Ramos (cell line): Measurements from ENCODE around the gene CAPS.

ENCODE experiments used
- in situ Hi-C: fragments of 300-500 bp; cut with MboI; formaldehyde crosslinking; loops from one replicate; pipeline ENCODE4 v1.14.3; 2022; ENCODE audit warnings: low sequenced_read_pairs; ENCODE audit not compliant: unreplicated experiment

The CAPS gene

GRCh38 chr19:5932146-5932545 lies 18.1 kb downstream of the CAPS start:
- in situ Hi-C loops, result no loop called here

GRCh38 chr19:5932609-5933262 lies 18.7 kb downstream of the CAPS start:
- in situ Hi-C loops, result no loop called here

DNA sequence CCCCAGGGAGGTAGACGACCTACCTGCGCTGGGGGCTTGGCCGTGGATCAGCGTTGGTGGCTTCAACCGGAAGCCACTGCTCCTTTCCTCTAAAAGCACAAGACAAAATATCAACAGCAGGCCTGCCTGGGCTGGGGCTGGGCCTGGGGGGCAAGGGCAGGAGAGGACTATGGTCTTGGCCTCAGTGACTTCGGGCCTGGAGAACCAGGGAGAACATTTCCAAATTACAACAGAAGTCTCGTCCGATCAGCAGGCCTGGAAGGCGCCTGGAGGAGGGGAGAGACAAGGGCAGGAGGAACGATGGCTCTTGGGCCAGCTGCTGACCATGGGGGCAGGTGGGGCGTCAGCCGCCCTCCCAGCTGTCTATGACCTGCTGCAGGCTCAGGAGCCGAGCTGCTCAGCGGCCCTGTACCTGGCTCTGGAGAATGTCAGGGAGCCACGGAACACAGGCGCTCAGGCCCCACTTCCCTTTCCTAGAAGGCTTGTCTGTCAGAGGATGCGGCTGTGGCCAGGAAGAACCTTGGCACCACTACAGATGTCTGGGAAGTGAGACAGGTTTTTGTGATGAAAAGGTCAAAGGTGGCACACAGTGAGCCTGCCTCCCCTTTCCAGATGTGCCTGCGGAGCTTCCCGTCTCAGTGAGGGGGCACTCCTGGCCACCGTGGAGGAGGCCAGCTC lies 19.5 kb downstream of the CAPS start:
- in situ Hi-C loops, result no loop called here

GRCh38 chr19:5934069-5934401 lies 20.0 kb downstream of the CAPS start:
- in situ Hi-C loops, result no loop called here

GRCh38 chr19:5934774-5935472 lies 20.9 kb downstream of the CAPS start:
- in situ Hi-C loops, result no loop called here

- in situ Hi-C loops, result no loop called here
Observed at GRCh38 chr19:5935473-5936291, 21.6 kb downstream of the CAPS start.

GRCh38 chr19:5936292-5936592 lies 22.2 kb downstream of the CAPS start:
- in situ Hi-C loops, result no loop called here

DNA sequence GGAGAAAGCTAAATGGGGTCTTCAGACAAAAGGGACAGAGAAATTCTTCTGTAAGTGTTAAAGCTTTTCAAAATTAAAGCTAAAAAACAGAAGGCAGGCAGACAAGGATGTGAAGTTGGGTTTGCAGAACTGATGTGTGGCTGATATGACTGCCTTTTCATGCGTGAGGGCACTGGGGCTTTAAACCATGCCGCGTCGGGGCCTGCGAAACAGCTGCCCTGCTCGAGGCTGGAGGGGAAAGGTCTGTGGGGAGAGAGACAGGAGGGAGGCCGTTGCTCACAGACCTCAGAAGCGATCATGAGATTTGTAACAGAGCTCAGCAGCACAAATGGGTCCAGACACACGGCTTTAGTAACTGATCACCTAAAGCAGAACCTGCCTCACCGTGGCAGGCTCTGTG lies 23.5 kb downstream of the CAPS start:
- in situ Hi-C loops, result no loop called here

- in situ Hi-C loops, result no loop called here
Observed at GRCh38 chr19:5940260-5941208, 26.5 kb downstream of the CAPS start.

DNA sequence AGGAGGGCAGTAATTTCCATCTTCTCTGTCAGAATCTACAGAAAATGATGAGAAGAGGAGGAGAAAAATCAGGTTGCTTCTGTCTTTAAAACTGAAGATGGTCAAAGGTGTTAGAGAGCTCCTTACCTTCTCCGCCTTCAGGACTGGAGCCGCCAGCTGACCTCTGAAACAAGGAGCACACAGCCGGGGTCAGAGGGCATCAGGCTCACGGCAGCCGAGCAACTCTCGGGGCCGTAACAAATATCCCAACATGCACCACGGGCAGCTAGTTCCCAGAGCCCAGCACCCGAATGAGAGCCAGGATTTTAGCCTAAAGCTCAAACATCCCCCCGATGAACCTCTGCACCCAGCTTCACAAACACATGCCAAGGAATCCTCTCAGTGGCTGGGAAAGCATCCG lies 27.6 kb downstream of the CAPS start:
- in situ Hi-C loops, result no loop called here

GRCh38 chr19:5943045-5943444 lies 29.0 kb downstream of the CAPS start:
- in situ Hi-C loops, result no loop called here

DNA sequence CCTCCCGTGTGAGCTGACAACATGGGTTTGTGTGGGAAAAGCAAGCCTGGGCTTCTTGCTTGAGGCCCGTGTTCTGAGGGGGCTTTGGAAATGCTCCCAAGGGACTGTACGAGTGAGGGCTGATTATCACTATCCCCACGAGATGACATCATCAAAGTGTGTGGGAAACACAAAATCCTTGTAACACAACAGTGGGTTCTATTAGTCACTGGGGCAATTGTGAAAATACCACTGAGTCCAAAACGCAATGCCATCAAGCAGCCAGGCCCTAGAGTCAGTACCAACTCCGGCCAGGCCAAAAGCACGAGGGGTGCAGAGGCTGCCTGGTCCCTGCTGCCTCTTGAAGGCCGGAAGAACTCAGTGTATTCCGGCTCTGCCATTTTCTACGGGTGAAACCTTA lies 29.6 kb downstream of the CAPS start:
- in situ Hi-C loops, result no loop called here

DNA sequence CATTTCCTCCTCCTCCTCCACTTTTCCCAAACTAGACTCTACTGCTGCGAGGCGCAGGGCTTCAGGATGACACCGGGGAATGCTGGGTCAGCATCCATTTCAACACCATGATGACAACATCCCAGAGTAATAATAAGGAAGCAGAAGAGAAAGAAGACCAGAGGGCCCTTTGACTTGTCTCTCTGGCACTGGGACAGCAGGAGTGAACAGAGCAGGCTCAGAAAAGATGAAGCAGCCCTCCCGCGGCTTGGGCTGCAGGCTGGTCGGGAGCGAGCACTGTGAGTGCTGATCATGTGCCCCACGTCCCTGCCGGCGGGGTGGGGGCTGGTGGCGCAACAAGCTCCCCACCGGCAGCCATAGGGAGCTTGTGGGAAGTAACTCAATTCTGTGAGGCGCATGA lies 33.4 kb downstream of the CAPS start:
- in situ Hi-C loops, result no loop called here

DNA sequence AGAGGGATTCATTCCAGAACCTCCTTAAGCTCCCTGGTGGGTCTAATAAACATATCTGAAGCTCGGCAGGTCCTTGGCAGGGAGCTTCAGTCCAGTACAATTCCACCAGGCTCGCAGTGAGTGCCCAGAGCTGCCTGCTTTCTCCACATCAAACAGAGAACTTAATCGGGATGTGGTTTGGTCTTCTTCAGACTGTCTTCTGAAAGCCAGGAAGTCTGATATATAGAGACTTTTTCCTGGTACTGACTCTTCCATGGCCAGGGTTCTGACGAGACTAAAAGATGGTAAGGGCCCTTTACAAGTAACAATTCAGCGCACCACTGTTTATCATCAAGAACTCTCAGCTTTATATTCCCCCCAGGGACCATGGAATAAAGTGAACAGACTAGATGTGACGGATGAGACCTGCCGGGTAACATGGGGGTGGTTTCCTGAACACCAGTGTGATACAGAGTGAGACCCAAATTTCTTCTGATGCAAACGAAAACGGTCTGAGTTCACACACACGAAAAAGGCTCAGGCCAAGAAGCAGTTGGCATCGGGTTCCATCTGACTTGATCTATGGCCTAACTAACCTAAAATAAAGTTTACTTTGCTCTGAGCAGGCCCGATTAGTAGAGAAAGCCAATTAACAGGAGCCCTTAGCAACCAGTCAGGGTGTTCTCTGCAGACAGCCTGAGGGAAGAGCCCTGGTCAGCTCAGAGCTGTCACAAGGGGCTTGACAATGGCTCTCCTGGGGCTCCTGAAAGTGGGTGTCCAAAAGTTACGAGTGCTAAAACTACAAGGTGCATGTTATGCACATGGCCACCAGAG lies 34.9 kb downstream of the CAPS start:
- in situ Hi-C loops, result no loop called here

DNA sequence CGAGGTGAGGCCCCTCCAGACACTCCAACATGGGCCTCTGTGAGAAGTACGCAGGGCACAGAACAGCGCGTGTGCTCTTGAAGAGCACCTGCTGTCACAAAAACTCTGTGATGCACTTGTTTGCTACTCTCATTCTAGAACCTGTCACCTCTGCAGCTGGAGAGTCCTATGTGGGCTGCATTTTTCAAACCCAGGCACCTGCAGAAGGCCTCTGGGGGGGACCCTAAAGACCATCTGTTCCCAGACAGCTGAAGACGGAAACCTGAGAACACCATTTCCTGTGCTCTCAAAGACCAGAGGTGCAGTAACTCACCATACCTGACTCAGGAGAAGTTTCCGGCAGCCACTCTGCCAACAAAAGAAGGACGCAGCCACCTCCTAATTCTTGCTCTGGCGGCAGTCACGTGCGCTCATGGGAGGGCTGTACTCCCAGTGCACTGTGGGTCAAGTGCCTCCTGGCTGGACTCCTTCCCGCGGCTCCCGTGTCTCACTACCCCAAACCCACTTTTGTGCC lies 35.8 kb downstream of the CAPS start:
- in situ Hi-C loops, result no loop called here

- in situ Hi-C loops, result no loop called here
Observed at GRCh38 chr19:5950741-5951140, 36.7 kb downstream of the CAPS start.

DNA sequence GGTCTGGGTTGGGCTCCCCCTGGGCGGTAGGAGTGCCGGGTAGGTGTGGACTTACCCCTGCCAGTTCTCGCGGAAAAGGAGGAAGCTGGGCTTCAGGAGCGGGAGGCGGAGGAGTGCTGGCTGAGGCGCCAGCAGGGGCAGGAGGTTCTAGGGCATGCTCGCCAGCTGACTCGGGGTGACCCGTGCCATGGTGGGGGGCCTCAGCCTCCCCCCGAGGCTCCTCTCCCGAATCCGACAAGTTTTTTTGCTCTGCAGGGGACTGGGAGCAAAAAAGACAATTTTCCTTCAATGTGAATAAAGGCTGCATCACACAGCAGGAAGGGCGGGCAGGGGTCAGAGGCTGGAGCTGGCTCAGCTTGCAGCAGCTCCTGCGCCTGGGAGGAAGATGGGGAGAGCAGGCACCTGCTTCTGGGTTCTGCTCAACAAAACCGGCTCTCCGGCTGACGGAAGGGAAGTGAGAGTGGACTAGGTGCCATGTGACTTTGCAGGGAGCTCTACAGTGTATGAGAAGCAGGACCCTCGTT lies 37.3 kb downstream of the CAPS start:
- in situ Hi-C loops, result no loop called here

- in situ Hi-C loops, result no loop called here
Observed at GRCh38 chr19:5952193-5953029, 38.4 kb downstream of the CAPS start.
